Activated CD8-positive, alpha-beta T cell treated with anti-CD3 and anti-CD28 coated beads for 36 hours (primary cell): ENCODE measurements around the gene CA7. TPM values are rescaled to one million over a fixed set of nuclear protein-coding genes. Genes with fewer than 3 reads are reported as not detected.

Source experiments
- ATAC-seq: fragments of 200-7000 bp; cut with Tn5 transposase; one replicate; pipeline ENCODE4 v1.10.0; 2021; ENCODE audit warnings: mild to moderate bottlenecking, moderate library complexity
- CTCF ChIA-PET: fragments of 350-600 bp; sonication (Branson Sonifier 250); formaldehyde crosslinking; loops from one replicate; lab custom pipeline; 2021; ENCODE audit warnings: antibody characterized with exemption; lab: Charles Lee
- POLR2A ChIA-PET: fragments of 350-600 bp; sonication (Branson Sonifier 250); formaldehyde crosslinking; loops from one replicate; lab custom pipeline; 2021; ENCODE audit warnings: antibody characterized with exemption; lab: Charles Lee
- DNase-seq: peaks from one replicate; pipeline ENCODE4 v3.0.0-alpha.2; 2020
- H3K27ac Mint-ChIP-seq: one replicate; pipeline ENCODE4 v1.8.0; 2021; ENCODE audit warnings: mild to moderate bottlenecking, mixed read lengths
- H3K27me3 Mint-ChIP-seq: one replicate; pipeline ENCODE4 v1.8.0; 2021; ENCODE audit warnings: mixed read lengths
- H3K36me3 Mint-ChIP-seq: one replicate; pipeline ENCODE4 v1.8.0; 2021; ENCODE audit warnings: low read depth, mixed read lengths
- H3K4me1 Mint-ChIP-seq: one replicate; pipeline ENCODE4 v1.8.0; 2021; ENCODE audit warnings: low read depth, mixed read lengths
- H3K4me3 Mint-ChIP-seq: one replicate; pipeline ENCODE4 v1.8.0; 2021; ENCODE audit warnings: mild to moderate bottlenecking, moderate library complexity, mixed read lengths
- H3K9me3 Mint-ChIP-seq: one replicate; pipeline ENCODE4 v1.8.0; 2021; ENCODE audit warnings: mixed read lengths
- CTCF ChIP-seq: fragments of 200-600 bp; IDR thresholded peaks from one replicate; pipeline ENCODE4 v1.8.0; 2022; ENCODE audit warnings: antibody characterized with exemption, mild to moderate bottlenecking
- intact Hi-C: fragments of 100-400 bp; cut with micrococcal nuclease; formaldehyde crosslinking; loops from one replicate; pipeline ENCODE4 v1.10.0; 2022
- total RNA-seq, 2 experiments: library from RNA; stranded (reverse); gene quantifications; one replicate each; pipeline ENCODE4 v1.2.3, GENCODE V29; 2021

The CA7 gene
- total RNA-seq, 2 experiments from 2014 or later, result 0.27 TPM; not detected in 1

DNA sequence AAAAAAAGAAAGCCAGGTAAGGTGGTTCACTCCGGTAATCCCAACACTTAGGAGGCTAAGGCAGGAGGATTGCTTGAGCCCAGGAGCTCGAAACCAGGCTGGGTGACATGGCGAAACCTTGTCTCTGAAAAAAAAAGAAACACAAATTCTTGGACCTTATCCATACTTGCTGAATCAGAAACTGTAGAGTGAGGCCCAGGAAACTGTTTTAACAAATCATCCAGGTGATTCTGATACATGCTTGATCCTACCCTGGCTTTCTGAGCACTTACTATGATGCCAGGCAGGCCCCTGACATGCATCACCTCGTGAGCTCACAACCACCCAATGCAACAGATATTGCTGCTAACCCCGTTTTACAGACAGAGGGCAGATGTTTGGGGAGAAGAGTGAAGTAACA, 9.5 kb upstream of the CA7 start:
- peaks cover 5% of the 10 kb centered on the region for H3K4me1 Mint-ChIP-seq
- POLR2A ChIA-PET, result interaction anchor here (1.6 kb wide), 1 partner anchor 9 kb away, joined by 5 read pairs; the partner anchor contains the start of gene CA7
- no peak overlapping the region for H3K27ac Mint-ChIP-seq
- H3K4me3 Mint-ChIP-seq, result no peak overlapping the region
- TF ChIP-seq CTCF, result no peak
- peaks cover 9% of the 10 kb centered on the region for H3K27me3 Mint-ChIP-seq
- DNase-seq (no peak), ATAC-seq (no peak)
- no peaks in the 10 kb centered on the region for H3K36me3 Mint-ChIP-seq
- H3K9me3 Mint-ChIP-seq, result no peaks in the 10 kb centered on the region
- intact Hi-C loops, result loop anchor here (5.0 kb wide), 1 partner anchor 33 kb away; no protein-coding TSS in a partner anchor
- CTCF ChIA-PET, result interaction anchor here (1.0 to 1.8 kb wide), 3 partner anchors 34 to 83 kb away, joined by 4 to 8 read pairs (median 6); partner anchors contain the start of gene DYNC1LI2

DNA sequence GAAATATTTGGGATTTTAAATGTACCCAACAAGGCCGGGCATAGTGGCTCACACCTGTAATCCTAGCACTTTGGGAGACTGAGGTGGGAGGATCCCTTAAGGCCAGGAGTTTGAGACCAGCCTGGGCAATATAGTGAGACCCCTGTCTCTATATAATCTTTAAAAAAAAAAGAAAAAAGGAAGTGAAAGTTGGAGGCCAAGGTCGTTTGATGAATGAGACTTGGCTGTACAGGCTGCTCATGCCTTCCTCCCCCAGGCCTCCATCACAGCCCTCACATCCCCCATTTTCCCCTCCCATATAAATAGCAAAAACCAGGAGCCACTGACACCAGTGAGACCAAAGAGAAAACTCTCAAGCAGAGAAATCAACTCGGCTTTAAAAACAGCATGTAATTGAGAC, 3.3 kb upstream of the CA7 start:
- no peak for ATAC-seq
- peaks cover 39% of the 10 kb centered on the region for H3K27me3 Mint-ChIP-seq

GRCh38 chr16:66841366-66841765, 2.8 kb upstream of the CA7 start:
- Mint-ChIP-seq H3K9me3 (no peaks in the 10 kb centered on the region), H3K36me3 (no peaks in the 10 kb centered on the region), H3K27me3 (peaks cover 43% of the 10 kb centered on the region), H3K4me3 (no peak overlapping the region), H3K4me1 (peaks cover 2% of the 10 kb centered on the region), H3K27ac (no peak overlapping the region)
- ChIA-PET CTCF (interaction anchor here (1.2 to 9.2 kb wide), 4 partner anchors 12 to 31 kb away, joined by 3 to 71 read pairs (median 10); partner anchors contain the start of gene NAE1), POLR2A (interaction anchor here (0.7 to 1.1 kb wide), 2 partner anchors 10 to 12 kb away, joined by 3 to 4 read pairs; no protein-coding TSS in a partner anchor)
- intact Hi-C loops, result no loop called here
- DNase-seq (no peak), ATAC-seq (no peak)
- TF ChIP-seq CTCF, result no peak

More for the DNA sequence above, 3.3 kb upstream of the CA7 start:
- intact Hi-C loops, result no loop called here
- CTCF ChIA-PET, result interaction anchor here (9.2 kb wide), 1 partner anchor 11 kb away, joined by 71 read pairs; the partner anchor contains the start of gene NAE1
- no peaks in the 10 kb centered on the region for H3K36me3 Mint-ChIP-seq
- no peak for TF ChIP-seq CTCF
- H3K9me3 Mint-ChIP-seq, result no peaks in the 10 kb centered on the region
- no peak overlapping the region for H3K27ac Mint-ChIP-seq
- POLR2A ChIA-PET, result no interaction called here
- H3K4me3 Mint-ChIP-seq, result no peak overlapping the region
- no peak for DNase-seq
- H3K4me1 Mint-ChIP-seq, result peaks cover 2% of the 10 kb centered on the region

DNA sequence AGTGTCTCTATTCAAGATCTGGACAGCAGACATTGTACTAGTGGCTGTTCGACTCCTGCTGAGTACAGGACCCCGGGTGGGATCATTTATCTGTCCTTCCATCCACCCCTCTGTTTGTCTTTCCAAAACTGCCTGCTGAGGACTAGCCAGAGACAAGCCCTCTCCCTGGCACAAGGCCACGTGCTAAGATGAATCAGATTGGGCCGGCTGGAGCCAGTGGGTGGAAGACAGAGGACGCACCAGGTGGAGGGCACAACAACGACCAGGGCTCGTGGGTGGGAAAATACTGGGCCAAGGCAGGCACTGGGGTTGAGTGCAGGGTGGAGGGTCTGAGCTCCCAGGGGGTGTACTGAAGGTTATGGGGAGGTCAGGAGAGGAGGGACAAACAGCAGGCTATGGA, 1.4 kb upstream of the CA7 start:
- no peak for TF ChIP-seq CTCF
- Mint-ChIP-seq H3K27ac (no peak overlapping the region), H3K4me3 (no peak overlapping the region), H3K9me3 (no peaks in the 10 kb centered on the region), H3K27me3 (peaks cover 47% of the 10 kb centered on the region), H3K4me1 (peaks cover 3% of the 10 kb centered on the region), H3K36me3 (no peaks in the 10 kb centered on the region)
- intact Hi-C loops, result no loop called here
- ChIA-PET POLR2A (interaction anchor here (1.1 to 1.6 kb wide), 2 partner anchors 8 to 11 kb away, joined by 4 to 5 read pairs; no protein-coding TSS in a partner anchor), CTCF (interaction anchor here (1.1 to 9.2 kb wide), 4 partner anchors 13 to 52 kb away, joined by 4 to 71 read pairs (median 10); partner anchors contain the start of gene NAE1)
- DNase-seq, result no peak
- ATAC-seq, result no peak

DNA sequence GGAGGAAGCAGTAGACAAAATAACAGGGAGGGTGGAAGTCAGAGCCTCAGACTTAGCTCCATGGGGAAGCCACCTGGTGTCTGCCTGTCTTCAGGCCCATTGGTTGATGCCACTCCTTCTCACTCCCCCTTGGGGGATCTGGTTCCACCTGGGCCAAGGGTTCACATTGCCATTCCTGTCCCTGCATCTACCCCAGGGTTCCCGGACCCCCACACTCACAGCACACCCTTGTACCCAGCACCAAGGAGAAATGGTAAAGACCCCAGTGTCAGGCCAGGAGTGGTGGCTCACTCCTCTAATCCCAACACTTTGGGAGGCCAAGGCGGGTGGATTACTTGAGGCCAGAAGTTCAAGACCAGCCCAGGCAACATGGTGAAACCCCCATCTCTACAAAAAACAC, 1.0 kb upstream of the CA7 start:
- intact Hi-C loops, result no loop called here
- H3K36me3 Mint-ChIP-seq, result no peaks in the 10 kb centered on the region
- H3K27ac Mint-ChIP-seq, result no peak overlapping the region
- no peak for ATAC-seq
- no peak overlapping the region for H3K4me3 Mint-ChIP-seq
- H3K27me3 Mint-ChIP-seq, result peaks cover 45% of the 10 kb centered on the region
- no peak for TF ChIP-seq CTCF
- no peaks in the 10 kb centered on the region for H3K9me3 Mint-ChIP-seq
- ChIA-PET POLR2A (interaction anchor here (0.9 to 1.6 kb wide), 2 partner anchors 9 to 20 kb away, joined by 4 to 5 read pairs; no protein-coding TSS in a partner anchor), CTCF (interaction anchor here (1.1 to 9.2 kb wide), 4 partner anchors 13 to 51 kb away, joined by 4 to 71 read pairs (median 10); partner anchors contain the start of gene NAE1)
- no peak for DNase-seq
- peaks cover 7% of the 10 kb centered on the region for H3K4me1 Mint-ChIP-seq
